CD4-positive, alpha-beta T cell (primary cell): ENCODE results near the gene CARD6. TPM values are rescaled to one million over a fixed set of nuclear protein-coding genes. Genes with fewer than 3 reads are reported as not detected.

ENCODE experiments used
- ATAC-seq: fragments of 200-7000 bp; cut with Tn5 transposase; one replicate; pipeline ENCODE4 v1.10.0; 2022; ENCODE audit warnings: mild to moderate bottlenecking; ENCODE audit not compliant: poor library complexity
- CTCF ChIA-PET: fragments of 350-600 bp; sonication (Branson Sonifier 250); formaldehyde crosslinking; loops from one replicate; lab custom pipeline; 2021; ENCODE audit warnings: antibody characterized with exemption, inconsistent platforms; lab: Charles Lee
- POLR2A ChIA-PET: fragments of 350-600 bp; sonication (Branson Sonifier 250); formaldehyde crosslinking; loops from one replicate; lab custom pipeline; 2021; ENCODE audit warnings: antibody characterized with exemption, inconsistent platforms; lab: Charles Lee
- DNase-seq, 14 experiments: peaks; one replicate each; pipeline ENCODE4 v3.0.0-alpha.2; 2013 to 2020; ENCODE audit warnings: mixed read lengths in 2 of 14
- H3K27ac ChIP-seq, 2 donors: one replicate each; pipeline versions ENCODE4 v1.5.1 to v1.7.0; 2013; ENCODE audit warnings: low read length in 2 of 2, low read depth in 1 of 2, mild to moderate bottlenecking in 1 of 2
- H3K27me3 ChIP-seq, 2 experiments: 1 replicate in 1 of 2; 2 replicates in 1 of 2; pipeline versions ENCODE4 v1.6.1 to v1.7.0; 2013; ENCODE audit warnings: low read length in 2 of 2, control low read depth in 1 of 2, mild to moderate bottlenecking in 1 of 2, moderate library complexity in 1 of 2; ENCODE audit not compliant: insufficient read depth in 2 of 2, control insufficient read depth in 1 of 2
- H3K36me3 ChIP-seq: one replicate; pipeline ENCODE4 v1.6.1; 2013; ENCODE audit warnings: low read length, control low read depth; ENCODE audit not compliant: insufficient read depth
- H3K4me1 ChIP-seq: one replicate; pipeline ENCODE4 v1.6.1; 2013; ENCODE audit warnings: low read length, control low read depth; ENCODE audit not compliant: insufficient read depth
- H3K4me3 ChIP-seq: one replicate; pipeline ENCODE4 v1.5.1; 2013; ENCODE audit warnings: mild to moderate bottlenecking, low read length, moderate library complexity
- H3K9me3 ChIP-seq, 2 experiments: 1 replicate in 1 of 2; 2 replicates in 1 of 2; pipeline versions ENCODE4 v1.6.1 to v1.7.0; 2013; ENCODE audit warnings: low read length in 2 of 2, mild to moderate bottlenecking in 2 of 2, control low read depth in 1 of 2, moderate library complexity in 1 of 2; ENCODE audit not compliant: control insufficient read depth in 1 of 2, insufficient read depth in 1 of 2
- H3K27ac Mint-ChIP-seq: one replicate; pipeline ENCODE4 v1.8.0; 2020; ENCODE audit warnings: mixed read lengths
- H3K27me3 Mint-ChIP-seq: one replicate; pipeline ENCODE4 v1.8.0; 2021; ENCODE audit warnings: mixed read lengths
- H3K36me3 Mint-ChIP-seq: one replicate; pipeline ENCODE4 v1.8.0; 2021; ENCODE audit warnings: low read depth, mixed read lengths
- H3K4me1 Mint-ChIP-seq: one replicate; pipeline ENCODE4 v1.8.0; 2021; ENCODE audit warnings: low read depth, mixed read lengths
- H3K4me3 Mint-ChIP-seq: one replicate; pipeline ENCODE4 v1.8.0; 2020; ENCODE audit warnings: mild to moderate bottlenecking, mixed read lengths
- H3K9me3 Mint-ChIP-seq: one replicate; pipeline ENCODE4 v1.8.0; 2020; ENCODE audit warnings: mixed read lengths
- intact Hi-C, 2 experiments: fragments of 100-400 bp; cut with DNase I in 1 of 2; cut with micrococcal nuclease in 1 of 2; formaldehyde crosslinking; loops; one replicate each; pipeline versions ENCODE4 v1.15.1 to v1.9.0; 2023 to 2025; cut with DNase I, micrococcal nuclease
- total RNA-seq, 174 experiments: library from RNA in 2 of 174; stranded (reverse) in 2 of 174; gene quantifications; one replicate each; pipeline ENCODE4 v1.2.3 and lab custom pipeline; 2021 to 2026
- TF ChIP-seq, protein P1 (sequence below): fragments of 200-600 bp; IDR thresholded peaks from one replicate; pipeline ENCODE4 v1.8.0; 2022; ENCODE audit warnings: antibody characterized with exemption, mild to moderate bottlenecking

Gene CARD6
- total RNA-seq, 2 experiments from 2014 or later = 0.16 to 0.53 TPM

DNA sequence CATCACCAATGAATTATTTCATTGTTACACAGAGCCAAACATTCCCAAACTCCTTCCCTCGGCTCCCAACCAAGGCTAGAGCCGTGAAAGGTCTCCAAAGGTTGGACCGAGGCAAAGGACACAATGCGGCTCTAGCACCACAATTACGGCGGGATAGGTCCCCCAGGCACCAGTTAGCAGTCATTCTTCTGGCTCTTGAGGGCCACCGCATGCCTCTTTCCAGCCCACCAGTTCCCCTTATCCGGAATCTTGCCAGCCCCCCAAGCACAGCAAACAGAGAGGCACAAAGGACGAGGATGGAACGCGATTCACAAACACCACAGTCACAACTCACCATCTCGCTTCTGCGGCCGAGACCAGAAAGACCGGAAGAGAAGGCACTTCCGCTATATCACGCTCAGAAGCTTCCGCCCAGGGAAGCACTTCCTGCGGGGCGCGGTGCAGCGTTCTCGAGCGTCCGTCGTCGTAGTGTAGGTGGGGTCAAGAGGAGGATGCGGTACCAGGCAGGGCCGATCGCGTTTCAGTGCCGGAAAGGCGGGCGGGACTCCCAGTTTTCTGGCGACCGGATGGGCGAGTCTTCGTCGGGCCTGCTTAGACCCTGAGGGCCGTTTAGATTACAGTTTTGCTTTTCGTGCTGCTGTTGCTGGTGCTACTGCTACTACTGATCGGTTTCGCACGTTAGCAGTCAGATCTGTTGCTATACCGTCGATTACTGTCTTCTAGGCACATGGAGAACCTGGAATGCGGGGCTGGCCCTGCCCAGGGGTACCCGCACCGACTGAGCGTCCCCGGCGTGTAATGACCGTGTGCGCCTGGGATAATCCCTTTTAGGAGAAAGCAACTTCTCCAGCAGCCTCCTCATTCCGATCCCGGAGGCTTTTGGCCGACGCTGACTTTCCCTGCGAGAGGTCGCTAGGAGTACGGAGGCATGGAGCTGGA, 6.0 kb upstream of the CARD6 start, which contains the start of gene RPL37:
RPL37 (minus strand) TSS at position 374 of the 939 bp plus-strand sequence; CDS start at position 337, 37 bp downstream.
- intact Hi-C loops = loop anchor here (1.0 to 10.0 kb wide), 9 partner anchors 37 to 1092 kb away; partner anchors contain the start of genes FBXO4 (in 1 of the 2) and PRKAA1 (in 1 of the 2)
- peak; percentile 84 to 96 (median 88) for DNase-seq
- Histone ChIP-seq H3K9me3 (peaks cover 0 to 5% of the 10 kb centered on the region in 2 experiments), H3K27ac (peak within 1 kb of the TSS; percentile 92 to 94), H3K4me3 (peak within 1 kb of the TSS; percentile 84), H3K36me3 (peaks cover 42% of the 10 kb centered on the region), H3K27me3 (no peaks in the 10 kb centered on the region), H3K4me1 (peaks cover 45% of the 10 kb centered on the region)
- Mint-ChIP-seq H3K4me3 (peak within 1 kb of the TSS; percentile 95), H3K36me3 (peaks cover 53% of the 10 kb centered on the region), H3K9me3 (no peaks in the 10 kb centered on the region), H3K4me1 (peaks cover 56% of the 10 kb centered on the region), H3K27ac (peak within 1 kb of the TSS; percentile 97), H3K27me3 (no peaks in the 10 kb centered on the region)
- POLR2A ChIA-PET = interaction anchor here (0.8 to 2.5 kb wide), 6 partner anchors 27 to 1069 kb away, joined by 3 to 18 read pairs (median 4); partner anchors contain the start of genes PRKAA1 and RIMOC1
- CTCF ChIA-PET = no interaction called here
- peak; percentile 82 for ATAC-seq
- TF ChIP-seq, protein P1, sequence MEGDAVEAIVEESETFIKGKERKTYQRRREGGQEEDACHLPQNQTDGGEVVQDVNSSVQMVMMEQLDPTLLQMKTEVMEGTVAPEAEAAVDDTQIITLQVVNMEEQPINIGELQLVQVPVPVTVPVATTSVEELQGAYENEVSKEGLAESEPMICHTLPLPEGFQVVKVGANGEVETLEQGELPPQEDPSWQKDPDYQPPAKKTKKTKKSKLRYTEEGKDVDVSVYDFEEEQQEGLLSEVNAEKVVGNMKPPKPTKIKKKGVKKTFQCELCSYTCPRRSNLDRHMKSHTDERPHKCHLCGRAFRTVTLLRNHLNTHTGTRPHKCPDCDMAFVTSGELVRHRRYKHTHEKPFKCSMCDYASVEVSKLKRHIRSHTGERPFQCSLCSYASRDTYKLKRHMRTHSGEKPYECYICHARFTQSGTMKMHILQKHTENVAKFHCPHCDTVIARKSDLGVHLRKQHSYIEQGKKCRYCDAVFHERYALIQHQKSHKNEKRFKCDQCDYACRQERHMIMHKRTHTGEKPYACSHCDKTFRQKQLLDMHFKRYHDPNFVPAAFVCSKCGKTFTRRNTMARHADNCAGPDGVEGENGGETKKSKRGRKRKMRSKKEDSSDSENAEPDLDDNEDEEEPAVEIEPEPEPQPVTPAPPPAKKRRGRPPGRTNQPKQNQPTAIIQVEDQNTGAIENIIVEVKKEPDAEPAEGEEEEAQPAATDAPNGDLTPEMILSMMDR = no peak

DNA sequence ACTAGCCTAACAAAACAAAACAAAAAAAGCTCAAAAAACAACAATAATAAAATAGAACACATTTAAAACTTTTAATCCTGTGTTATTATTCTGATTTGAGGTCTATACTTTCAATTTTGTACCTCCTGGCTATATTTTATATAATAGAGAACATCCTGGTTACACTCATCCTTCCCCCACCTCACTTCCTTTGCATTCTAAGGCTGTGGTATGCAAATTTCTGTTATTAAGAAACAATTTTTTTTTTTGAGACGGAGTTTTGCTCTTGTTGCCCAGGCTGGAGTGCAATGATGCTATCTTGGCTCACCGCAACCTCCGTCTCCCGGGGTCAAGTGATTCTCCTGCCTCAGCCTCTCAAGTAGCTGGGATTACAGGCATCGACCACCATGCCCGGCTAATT, 3.1 kb upstream of the CARD6 start:
- Mint-ChIP-seq H3K36me3 (peaks cover 23% of the 10 kb centered on the region), H3K4me1 (peaks cover 52% of the 10 kb centered on the region), H3K27ac (peak overlapping the region; percentile 63), H3K9me3 (no peaks in the 10 kb centered on the region), H3K27me3 (peaks cover 1% of the 10 kb centered on the region), H3K4me3 (peak overlapping the region; percentile 22)
- ChIA-PET CTCF (no interaction called here), POLR2A (interaction anchor here (0.9 kb wide), 1 partner anchor 22 kb away, joined by 5 read pairs; no protein-coding TSS in a partner anchor)
- no peak overlapping the region for H3K27ac ChIP-seq
- H3K9me3 ChIP-seq = peaks cover 0 to 5% of the 10 kb centered on the region in 2 experiments
- TF ChIP-seq, protein P1 = no peak
- peaks cover 0 to 8% of the 10 kb centered on the region in 2 experiments for H3K27me3 ChIP-seq
- intact Hi-C loops = loop anchor here in 1 of 2 experiments (5.0 to 10.0 kb wide), 3 partner anchors 433 to 1089 kb away; partner anchors contain the start of gene FBXO4
- ATAC-seq (no peak), DNase-seq (peak in 3 of 14 experiments; percentile 47 to 71 (median 60))
- H3K4me1 ChIP-seq = peaks cover 46% of the 10 kb centered on the region
- H3K36me3 ChIP-seq = peaks cover 13% of the 10 kb centered on the region
- H3K4me3 ChIP-seq = no peak overlapping the region

DNA sequence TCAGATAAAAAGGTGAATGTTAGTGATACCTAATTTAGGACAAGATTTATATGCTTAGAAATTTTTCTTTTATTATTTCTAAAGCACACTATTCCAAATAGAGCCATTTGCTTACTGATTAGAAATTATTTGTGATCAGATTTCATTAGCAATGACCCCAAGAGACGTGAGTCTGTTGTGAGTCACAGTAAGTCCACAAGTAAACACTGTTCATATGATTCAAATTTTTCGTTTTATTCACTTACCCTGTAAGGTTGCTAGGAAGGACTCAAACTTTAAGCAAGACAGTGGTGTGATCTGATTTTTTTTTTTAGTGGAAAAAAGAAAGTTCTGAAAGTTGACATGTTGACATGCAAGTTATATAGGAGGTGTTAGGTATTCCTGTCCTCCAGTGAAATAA, 1.2 kb downstream of the CARD6 start:
- Histone ChIP-seq H3K4me1 (peaks cover 17% of the 10 kb centered on the region), H3K9me3 (no peaks in the 10 kb centered on the region), H3K27me3 (peaks cover 0 to 8% of the 10 kb centered on the region in 2 experiments), H3K27ac (no peak overlapping the region), H3K4me3 (no peak overlapping the region), H3K36me3 (no peaks in the 10 kb centered on the region)
- H3K4me1 Mint-ChIP-seq = peaks cover 23% of the 10 kb centered on the region
- no peak overlapping the region for H3K27ac Mint-ChIP-seq
- ATAC-seq (no peak), DNase-seq (no peak)
- no peak overlapping the region for H3K4me3 Mint-ChIP-seq
- ChIA-PET POLR2A (interaction anchor here (0.8 to 1.7 kb wide), 2 partner anchors 44 to 86 kb away, joined by 3 to 7 read pairs; partner anchors contain the start of gene PRKAA1), CTCF (no interaction called here)
- TF ChIP-seq, protein P1 = no peak
- H3K9me3 Mint-ChIP-seq = no peaks in the 10 kb centered on the region
- H3K36me3 Mint-ChIP-seq = peaks cover 5% of the 10 kb centered on the region
- intact Hi-C loops = no loop called here
- peaks cover 5% of the 10 kb centered on the region for H3K27me3 Mint-ChIP-seq
